GM12878 (cell line): Measurements from ENCODE around the gene TTLL8. TPM values are rescaled to one million over a fixed set of nuclear protein-coding genes. Genes with fewer than 3 reads are reported as not detected.

ENCODE experiments used
- ATAC-seq: fragments of 200-7000 bp; cut with Tn5 transposase; 3 replicates; pipeline ENCODE4 v1.9.1; 2020; ENCODE audit warnings: mild to moderate bottlenecking, moderate library complexity
- BruUV-seq: library from RNA; stranded (reverse); fragments of 400-500 nt; replicated peaks from 2 replicates; lab custom pipeline; 2021; lab: Mats Ljungman, UMichigan
- CTCF ChIA-PET: fragments of 300-600 bp; sonication (Branson Sonifier 250); formaldehyde crosslinking; extraction: SDS; loops from one replicate; lab custom pipeline; 2021; ENCODE audit warnings: inconsistent platforms; lab: Yijun Ruan, JAX
- POLR2A ChIA-PET: fragments of 350-600 bp; formaldehyde crosslinking; extraction: SDS; loops from one replicate; lab custom pipeline; 2021; ENCODE audit warnings: inconsistent platforms; lab: Charles Lee
- RAD21 ChIA-PET: fragments of 300-600 bp; sonication (Branson Sonifier 250); formaldehyde crosslinking; loops from one replicate; lab custom pipeline; 2023; ENCODE audit warnings: antibody characterized with exemption; ENCODE audit not compliant: unreplicated experiment; lab: Charles Lee
- SMC1A ChIA-PET: fragments of 300-600 bp; sonication (Branson Sonifier 250); formaldehyde crosslinking; loops from one replicate; lab custom pipeline; 2023; ENCODE audit not compliant: unreplicated experiment, uncharacterized antibody; lab: Charles Lee
- DNase-seq: peaks from one replicate; pipeline ENCODE4 v3.0.0-alpha.2; 2011; ENCODE audit warnings: low read depth, low spot score
- FAIRE-seq: peaks from 3 replicates; lab custom pipeline; 2011; peaks lifted over from hg19 to GRCh38; lab: Jason Lieb, UNC
- H2AFZ ChIP-seq: 2 replicates; pipeline ENCODE4 v1.6.0; 2011; ENCODE audit warnings: low read depth, low read length, control low read depth; ENCODE audit not compliant: control insufficient read depth
- H3K27ac ChIP-seq: 2 replicates; pipeline ENCODE4 v1.5.1; 2011; ENCODE audit warnings: control low read depth; ENCODE audit not compliant: control insufficient read depth, insufficient read depth
- H3K27me3 ChIP-seq, 2 experiments: replicated peaks in 1 of 2; 2 replicates each; pipeline versions ENCODE4 v1.6.0 to v1.6.1; 2011; ENCODE audit warnings: low read length in 1 of 2; ENCODE audit not compliant: control insufficient read depth in 2 of 2, insufficient read depth in 2 of 2
- H3K36me3 ChIP-seq, 2 experiments: 2 replicates each; pipeline ENCODE4 v1.5.1; 2011; ENCODE audit warnings: low read length in 1 of 2; ENCODE audit not compliant: control insufficient read depth in 2 of 2, insufficient read depth in 2 of 2
- H3K4me1 ChIP-seq: 2 replicates; pipeline ENCODE4 v1.6.1; 2011; ENCODE audit warnings: mild to moderate bottlenecking, low read length, moderate library complexity, mixed read lengths; ENCODE audit not compliant: control insufficient read depth, insufficient read depth
- H3K4me2 ChIP-seq: 2 replicates; pipeline ENCODE4 v1.6.0; 2011; ENCODE audit warnings: control low read depth; ENCODE audit not compliant: control insufficient read depth, insufficient read depth
- H3K4me3 ChIP-seq: fragments of 200-600 bp; sonication (generic); 2 replicates; pipeline ENCODE4 v1.5.1; 2016
- H3K79me2 ChIP-seq: 2 replicates; pipeline ENCODE4 v1.6.0; 2011; ENCODE audit warnings: low read length; ENCODE audit not compliant: control insufficient read depth, insufficient read depth
- H3K9ac ChIP-seq: 2 replicates; pipeline ENCODE4 v1.8.0; 2011; ENCODE audit warnings: low read length, control low read depth, mixed read lengths; ENCODE audit not compliant: control insufficient read depth, insufficient read depth
- H3K9me3 ChIP-seq: replicated peaks from 3 replicates; pipeline ENCODE4 v1.5.1; 2011; ENCODE audit warnings: mild to moderate bottlenecking, low read length; ENCODE audit not compliant: control insufficient read depth, insufficient read depth
- H4K20me1 ChIP-seq: 2 replicates; pipeline ENCODE4 v1.6.0; 2011; ENCODE audit not compliant: control insufficient read depth, insufficient read depth
- ASH2L ChIP-seq: fragments of 300-600, 200-600 bp; sonication (generic); IDR thresholded peaks from 2 replicates; pipeline ENCODE4 v1.6.1; 2017; ENCODE audit warnings: low read depth, mild to moderate bottlenecking, borderline replicate concordance
- BCL3 ChIP-seq: IDR thresholded peaks from 2 replicates; pipeline ENCODE4 v1.6.1; 2011; ENCODE audit warnings: borderline replicate concordance, low read depth, mild to moderate bottlenecking, moderate library complexity, low read length; ENCODE audit not compliant: insufficient read depth, poor library complexity, severe bottlenecking
- ESRRA ChIP-seq: IDR thresholded peaks from 2 replicates; pipeline ENCODE4 v1.6.1; 2012; ENCODE audit warnings: mild to moderate bottlenecking, low read length, improper control_type of control experiment
- ETV6 ChIP-seq, 2 experiments: fragments of 450-650 bp in 1 of 2; IDR thresholded peaks in 1 of 2; conservative IDR thresholded peaks in 1 of 2; 2 replicates each; pipeline ENCODE4 v1.6.1; 2014; ENCODE audit warnings: antibody characterized with exemption in 1 of 2, borderline replicate concordance in 1 of 2, low read depth in 1 of 2, mild to moderate bottlenecking in 1 of 2, moderate library complexity in 1 of 2
- KLF5 ChIP-seq: fragments of 450-650 bp; IDR thresholded peaks from 2 replicates; pipeline ENCODE4 v1.6.1; 2014; ENCODE audit warnings: mild to moderate bottlenecking; ENCODE audit not compliant: partially characterized antibody
- MAX ChIP-seq: IDR thresholded peaks from 2 replicates; pipeline ENCODE4 v1.6.1; 2012; ENCODE audit warnings: low read depth, low read length, improper control_type of control experiment
- ZNF207 ChIP-seq: fragments of 450-650 bp; IDR thresholded peaks from 2 replicates; pipeline ENCODE4 v1.6.1; 2014; ENCODE audit warnings: antibody characterized with exemption, mild to moderate bottlenecking, borderline replicate concordance
- ZZZ3 ChIP-seq: IDR thresholded peaks from 2 replicates; pipeline ENCODE4 v1.6.1; 2011; ENCODE audit warnings: low read depth; ENCODE audit not compliant: control insufficient read depth, insufficient read length
- WGBS: methylation state at CpG from one replicate; pipeline ENCODE4 v1.1.6; 2016; ENCODE audit warnings: low lambda C conversion rate; ENCODE audit not compliant: insufficient replicate concordance, insufficient coverage; ENCODE audit errors: missing lambda C conversion rate; 5-methylcytosine and 5-hydroxymethylcytosine counted together
- in situ Hi-C: fragments of 300-500 bp; cut with MboI; formaldehyde crosslinking; loops from 9 replicates; pipeline ENCODE4 v1.14.3; 2018; ENCODE audit warnings: mixed read lengths
- intact Hi-C: fragments of 100-400 bp; cut with micrococcal nuclease; formaldehyde crosslinking; loops from one replicate; pipeline ENCODE4 v1.14.2; 2022; ENCODE audit not compliant: unreplicated experiment
- polyA plus RNA-seq, 11 experiments: library from polyadenylated mRNA; depleted of rRNA in 4 of 11; unstranded in 6 of 11; stranded (reverse) in 5 of 11; fragments of >200 nt; fragmentation: Nextera tagmentation in 4 of 11; fragmentation: Illumina TruSeq in 1 of 11; extraction: Ambion mirVana in 4 of 11; extraction: Trizol in 1 of 11; gene quantifications; 1 replicate in 1 of 11; 2 replicates in 10 of 11; pipeline versions ENCODE4 v1.2.1 to v1.2.3, GENCODE V29; 2011 to 2016; ENCODE audit warnings: inconsistent platforms in 2 of 11, missing spikeins in 2 of 11, low read depth in 1 of 11
- total RNA-seq, 4 experiments: library from RNA; depleted of rRNA in 3 of 4; stranded (reverse); fragments of >200 nt in 3 of 4; fragmentation: Illumina TruSeq in 1 of 4; extraction: Trizol in 1 of 4; gene quantifications; 2 replicates each; pipeline versions ENCODE4 v1.2.1 to v1.2.3, GENCODE V29; 2013 to 2021

TTLL8 gene
- total and polyA plus RNA-seq, 10 of the 15 experiments (the other 5 are each of a cell fraction or from before 2014, with no cell fraction given): not detected

- Histone ChIP-seq H3K27me3 (no peaks in the 10 kb centered on the region), H3K9me3 (no peaks in the 10 kb centered on the region), H3K36me3 (no peaks in the 10 kb centered on the region), H3K9ac (no peak overlapping the region), H3K4me1 (no peaks in the 10 kb centered on the region), H4K20me1 (no peaks in the 10 kb centered on the region), H2AFZ (no peak overlapping the region), H3K79me2 (no peaks in the 10 kb centered on the region), H3K27ac (no peak overlapping the region), H3K4me2 (no peak overlapping the region), H3K4me3 (no peak overlapping the region)
- FAIRE-seq: no peak
- no peak for TF ChIP-seq KLF5
- in situ Hi-C loops (no loop called here), intact Hi-C loops (no loop called here)
- RAD21 ChIA-PET: no interaction called here
- 58% methylated on average over 23 of the region's 70 CpGs for WGBS
- BruUV-seq: no TSS peak
- CTCF ChIA-PET: no interaction called here
- peak; percentile 35 for ATAC-seq
- POLR2A ChIA-PET: no interaction called here
- DNase-seq: no peak
- SMC1A ChIA-PET: no interaction called here
Measured at GRCh38 chr22:49999063-49999945, 58.8 kb downstream of the TTLL8 start.

GRCh38 chr22:49998718-49999062 lies 59.4 kb downstream of the TTLL8 start:
- no peak overlapping the region for H3K4me2 ChIP-seq
- no peak overlapping the region for H3K27ac ChIP-seq
- ChIA-PET SMC1A (no interaction called here), CTCF (no interaction called here), POLR2A (no interaction called here), RAD21 (no interaction called here)
- H3K9me3 ChIP-seq: no peaks in the 10 kb centered on the region
- TF ChIP-seq ESRRA (no peak), ETV6 (conservative IDR thresholded peaks at IDR 0.05 in 1 of 2, IDR thresholded peaks at IDR 0.05 in 1 of 2; ENCODE audit: borderline replicate concordance in 1 of 2, low read depth in 1 of 2) (no peak), ZNF207 (no peak), ASH2L (no peak), MAX (no peak), BCL3 (peak; percentile 60), ZZZ3 (no peak)
- no TSS peak for BruUV-seq
- no peak for DNase-seq
- H3K27me3 ChIP-seq: no peaks in the 10 kb centered on the region
- FAIRE-seq: no peak
- H3K9ac ChIP-seq: no peak overlapping the region
- H3K36me3 ChIP-seq: no peaks in the 10 kb centered on the region
- H3K4me1 ChIP-seq: no peaks in the 10 kb centered on the region
- no peak overlapping the region for H3K4me3 ChIP-seq
- no peak overlapping the region for H2AFZ ChIP-seq
- intact Hi-C loops (no loop called here), in situ Hi-C loops (no loop called here)
- H4K20me1 ChIP-seq: no peaks in the 10 kb centered on the region
- WGBS: 67% methylated on average over 14 of the region's 14 CpGs
- ATAC-seq: no peak
- H3K79me2 ChIP-seq: no peaks in the 10 kb centered on the region
